Activated CD4-positive, alpha-beta T cell treated with anti-CD3 and anti-CD28 coated beads, Interleukin-2, amount 50 U/mL, for 48 hours (primary cell): Measurements from ENCODE around the gene PNPLA5.
"Not testable (repeated sequence)": the region's sequence is repeated elsewhere in the genome, so short reads cannot be mapped to it uniquely, and the experiment has no call there.

ENCODE experiments used
- DNase-seq, 2 experiments: peaks; one replicate each; pipeline ENCODE4 v3.0.0-alpha.2; 2020

Gene PNPLA5

GRCh38 chr22:43880541-43880991 lies 11.2 kb downstream of the PNPLA5 start:
- no peak for DNase-seq

DNA sequence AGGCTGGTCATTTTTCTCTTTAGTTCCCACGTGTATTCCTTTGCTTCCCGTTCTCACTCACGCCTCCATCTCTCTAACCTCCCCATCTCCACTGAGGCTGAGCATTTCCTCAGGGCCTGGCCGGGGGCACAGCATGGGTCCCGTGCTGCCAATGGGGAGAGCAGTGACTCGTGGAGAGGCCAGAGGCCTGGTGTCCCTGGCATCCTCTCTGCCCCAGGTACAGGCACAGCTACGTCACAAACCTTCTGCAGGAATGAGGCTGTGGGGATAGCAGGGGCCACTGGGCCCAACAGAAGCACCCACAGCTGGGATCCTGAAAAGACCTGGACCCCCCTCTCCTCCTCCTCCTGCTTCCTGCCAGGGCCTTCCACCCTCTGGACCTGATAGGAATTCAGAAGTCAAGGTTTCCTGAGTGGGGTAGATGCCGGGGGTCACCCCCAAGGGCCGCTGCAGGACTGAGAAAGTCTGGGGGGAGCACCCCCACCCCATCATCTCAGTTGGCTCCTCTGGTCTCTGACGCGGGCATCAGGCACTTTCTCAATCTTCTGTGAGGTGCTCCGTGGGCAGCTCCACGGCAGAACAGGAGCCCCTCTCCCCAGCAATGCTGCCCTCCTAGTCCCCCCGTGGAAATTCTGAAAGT lies 11.8 kb downstream of the PNPLA5 start:
- no peak for DNase-seq

GRCh38 chr22:43878831-43879550 lies 12.8 kb downstream of the PNPLA5 start:
- DNase-seq = no peak

GRCh38 chr22:43878079-43878795 lies 13.6 kb downstream of the PNPLA5 start:
- DNase-seq = no peak

- DNase-seq = no peak
These were observed 14.8 kb downstream of the PNPLA5 start for GRCh38 chr22:43876866-43877509.

GRCh38 chr22:43869799-43870198 lies 22.0 kb downstream of the PNPLA5 start:
- no peak for DNase-seq

DNA sequence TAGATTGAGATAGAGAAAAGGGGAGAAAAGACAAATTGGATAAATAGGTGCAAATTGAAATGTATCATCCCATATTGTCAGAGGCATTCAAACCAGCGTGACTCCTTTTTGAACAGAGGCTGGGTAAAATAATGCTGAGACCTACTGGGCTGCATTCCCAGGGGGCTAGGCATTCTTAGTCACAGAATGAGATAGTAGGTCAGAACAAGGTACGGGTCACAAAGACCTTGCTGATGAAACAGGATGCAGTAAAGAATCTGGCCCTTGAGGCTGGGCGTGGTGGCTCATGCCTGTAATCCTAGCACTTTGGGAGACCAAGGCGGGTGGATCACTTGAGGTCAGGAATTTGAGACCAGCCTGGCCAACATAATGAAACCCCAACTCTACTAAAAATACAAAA lies 22.8 kb downstream of the PNPLA5 start:
- DNase-seq = not testable (repeated sequence)

GRCh38 chr22:43867839-43868635 lies 23.8 kb downstream of the PNPLA5 start:
- peak; percentile 23 to 36 for DNase-seq

DNA sequence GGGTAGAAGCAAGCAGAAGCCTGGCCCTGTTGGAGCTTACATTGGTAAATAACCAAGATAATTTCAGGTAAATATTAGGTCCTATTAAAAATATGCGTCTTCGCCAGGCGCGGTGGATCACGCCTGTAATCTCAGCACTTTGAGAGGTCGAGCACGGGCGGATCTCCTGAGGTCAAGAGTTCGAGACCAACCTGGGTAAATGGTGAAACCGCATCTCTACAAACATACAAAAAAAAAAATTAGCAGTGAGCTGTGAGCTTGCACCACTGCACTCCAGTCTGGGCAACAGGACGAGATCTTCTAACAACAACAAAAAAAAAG lies 29.0 kb downstream of the PNPLA5 start:
- DNase-seq = no peak

- DNase-seq = no peak
These were observed 29.5 kb downstream of the PNPLA5 start, which contains the start of gene SULT4A1 for GRCh38 chr22:43862074-43862881. Gene SULT4A1, minus strand, starts transcription at chr22:43862513. Its CDS starts 131 bp downstream, at chr22:43862382.

DNA sequence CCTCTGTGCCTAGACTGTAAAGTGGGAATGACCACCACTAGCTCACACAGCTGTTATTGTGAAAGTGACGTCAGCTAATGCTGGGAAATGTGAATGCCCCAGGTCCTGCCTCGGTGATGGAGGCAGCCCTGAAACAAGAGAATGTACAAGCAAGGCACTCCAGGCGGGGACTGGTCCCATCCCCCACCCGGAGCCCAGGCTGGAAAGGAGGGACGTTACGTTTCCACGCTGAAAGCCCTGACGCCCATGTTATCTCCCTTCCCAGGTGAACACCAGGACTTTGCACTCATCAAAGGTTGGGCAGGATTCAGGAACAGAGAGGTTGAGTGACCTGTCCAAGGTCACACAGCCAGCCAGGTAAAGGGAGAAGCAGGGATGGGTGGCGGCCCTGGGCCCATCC lies 30.3 kb downstream of the PNPLA5 start:
- DNase-seq = no peak

DNA sequence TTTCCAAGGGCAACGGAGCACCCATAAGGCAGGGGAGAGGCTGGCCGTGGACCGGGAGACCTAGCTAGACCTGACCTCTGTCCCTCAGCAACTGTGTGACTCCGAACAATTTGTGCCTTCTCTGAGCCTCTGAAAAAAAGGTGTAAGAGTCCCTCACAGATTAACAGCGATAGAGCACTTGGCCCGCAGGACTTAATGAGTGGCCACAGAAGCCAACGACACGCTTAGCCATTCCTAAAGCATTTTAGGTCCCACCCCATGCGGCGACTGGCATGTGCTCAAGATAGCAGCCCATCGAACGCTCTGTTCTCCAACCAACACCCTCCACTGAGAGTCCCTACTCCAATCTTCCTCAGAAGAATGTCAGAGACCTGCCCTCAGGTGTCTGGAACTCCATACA lies 31.0 kb downstream of the PNPLA5 start:
- DNase-seq = no peak

DNA sequence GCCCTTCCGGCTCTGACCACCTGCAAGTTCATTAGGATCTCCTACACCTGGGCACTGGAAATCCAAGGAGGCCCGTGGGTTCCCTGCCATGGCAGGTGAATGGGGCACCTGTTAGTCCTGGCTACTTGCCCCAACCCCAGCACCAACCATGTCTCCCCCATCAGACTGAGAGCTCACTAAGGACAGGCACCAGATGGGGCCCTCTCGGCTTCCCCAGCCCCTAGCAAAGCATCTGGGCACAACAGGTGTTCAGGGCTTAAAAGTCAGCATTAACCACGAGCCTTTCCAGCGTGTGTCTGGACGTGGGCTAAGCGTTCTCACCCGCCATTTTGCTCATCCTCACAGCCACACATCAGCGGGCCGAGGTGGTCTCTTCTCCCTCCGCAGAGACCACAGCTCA lies 31.7 kb downstream of the PNPLA5 start:
- no peak for DNase-seq

- no peak for DNase-seq
These were observed 32.2 kb downstream of the PNPLA5 start for GRCh38 chr22:43859621-43860020.

- no peak for DNase-seq
These were observed 32.6 kb downstream of the PNPLA5 start for GRCh38 chr22:43859176-43859575.

GRCh38 chr22:43858156-43858895 lies 33.5 kb downstream of the PNPLA5 start:
- no peak for DNase-seq

GRCh38 chr22:43857367-43857766 lies 34.4 kb downstream of the PNPLA5 start:
- DNase-seq = no peak

- no peak for DNase-seq
These were observed 36.4 kb downstream of the PNPLA5 start for GRCh38 chr22:43855431-43855830.

DNA sequence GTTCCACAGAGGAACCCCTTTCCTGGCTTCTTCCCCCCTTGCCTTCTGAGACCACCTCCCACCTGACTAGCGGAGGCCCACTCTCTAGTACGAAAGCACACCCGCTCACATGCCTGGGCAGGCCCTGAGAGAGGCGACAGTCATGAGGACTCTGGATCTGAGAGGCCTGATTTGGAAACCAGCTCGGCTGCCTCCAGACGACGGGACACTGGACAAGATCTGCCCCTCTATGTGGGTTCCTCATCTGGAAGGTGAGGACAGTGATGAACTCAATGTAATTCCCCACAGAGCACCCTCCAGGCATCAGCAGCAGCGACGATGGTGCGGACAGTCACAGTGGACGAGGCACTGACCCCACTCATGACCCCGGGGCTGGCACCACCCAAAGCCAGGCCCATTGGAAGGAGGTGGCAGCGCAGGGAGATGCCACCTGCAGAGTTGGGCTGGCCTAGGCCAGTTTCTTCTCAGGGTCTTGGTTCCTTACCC lies 37.0 kb downstream of the PNPLA5 start:
- DNase-seq = no peak

GRCh38 chr22:43854121-43854785 lies 37.6 kb downstream of the PNPLA5 start:
- no peak for DNase-seq
